ENCODE data around the gene SDK1.

DNA sequence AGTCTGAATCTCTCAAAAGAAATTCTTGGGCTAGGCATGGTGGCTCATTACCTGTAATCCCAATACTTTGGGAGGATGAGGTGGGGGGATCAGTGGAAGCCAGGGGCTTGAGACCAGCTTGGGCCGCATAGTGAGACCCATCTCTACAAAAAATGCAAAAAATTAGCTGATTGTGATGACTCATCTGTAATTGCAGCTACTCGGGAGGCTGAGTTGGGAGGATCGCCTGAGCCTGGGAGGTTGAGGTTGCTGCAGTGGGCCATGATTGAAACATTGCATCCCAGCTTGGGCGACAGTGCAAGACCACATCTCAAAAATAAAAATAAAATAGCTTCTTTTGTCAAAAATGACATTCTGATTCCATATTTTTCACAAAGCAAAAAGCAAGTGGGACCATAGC is 736.3 kb downstream of the SDK1 start:
- no peak for TF ChIP-seq POLR2A (IDR thresholded peaks at IDR 0.05)
- no peak for TF ChIP-seq CTCF (IDR thresholded peaks at IDR 0.05)
